IPS-NIHi7 (cell line): ENCODE measurements around the gene VPS13D.
"Not testable (repeated sequence)": the region's sequence is repeated elsewhere in the genome, so short reads cannot be mapped to it uniquely, and the experiment has no call there.

Experiments
- DNase-seq: peaks from one replicate; pipeline ENCODE4 v3.0.0; 2012; ENCODE audit warnings: mixed read lengths; ENCODE audit errors: extremely low spot score

Gene VPS13D

DNA sequence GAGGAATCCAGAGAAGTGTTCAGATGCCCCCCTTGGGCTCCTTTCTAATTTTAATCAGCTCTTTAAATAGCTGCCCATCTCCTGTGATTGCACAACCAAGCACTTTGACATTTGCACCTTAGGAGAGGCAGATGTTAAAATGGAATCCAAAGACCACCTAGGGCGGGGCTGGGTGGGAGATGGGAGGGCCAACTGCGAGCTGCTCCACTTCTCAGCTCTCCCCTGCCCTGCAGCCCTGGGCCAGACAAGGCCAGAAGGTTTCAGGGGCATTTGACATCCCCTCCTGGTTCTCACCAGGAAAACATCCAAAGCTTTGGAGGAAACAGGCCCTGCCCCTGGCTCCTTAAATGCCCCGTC, 281.3 kb downstream of the VPS13D start:
- peak; percentile 46 for DNase-seq

- no peak for DNase-seq
Measured at GRCh38 chr1:12511516-12512468, 282.0 kb downstream of the VPS13D start.

GRCh38 chr1:12513181-12513580, 283.4 kb downstream of the VPS13D start:
- no peak for DNase-seq

DNA sequence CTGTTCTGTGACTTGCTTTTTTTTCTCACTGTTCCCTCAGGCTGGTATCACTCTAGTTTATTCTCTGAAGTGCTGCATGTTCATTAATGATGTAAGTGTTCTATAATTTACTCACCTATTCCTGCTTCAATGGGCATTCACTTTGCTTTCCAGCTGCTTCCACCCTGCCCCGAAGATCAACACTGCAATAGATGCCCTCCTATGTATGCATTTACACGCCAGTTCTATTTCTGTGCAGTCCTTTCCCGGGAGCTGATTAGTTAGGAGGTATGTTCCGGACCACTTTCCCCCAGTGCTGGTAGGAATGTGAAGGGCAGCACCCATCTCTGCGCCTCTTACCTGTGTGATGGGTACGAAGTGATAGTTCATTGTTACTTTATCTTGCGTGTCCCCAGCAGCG, 284.8 kb downstream of the VPS13D start:
- DNase-seq: no peak

DNA sequence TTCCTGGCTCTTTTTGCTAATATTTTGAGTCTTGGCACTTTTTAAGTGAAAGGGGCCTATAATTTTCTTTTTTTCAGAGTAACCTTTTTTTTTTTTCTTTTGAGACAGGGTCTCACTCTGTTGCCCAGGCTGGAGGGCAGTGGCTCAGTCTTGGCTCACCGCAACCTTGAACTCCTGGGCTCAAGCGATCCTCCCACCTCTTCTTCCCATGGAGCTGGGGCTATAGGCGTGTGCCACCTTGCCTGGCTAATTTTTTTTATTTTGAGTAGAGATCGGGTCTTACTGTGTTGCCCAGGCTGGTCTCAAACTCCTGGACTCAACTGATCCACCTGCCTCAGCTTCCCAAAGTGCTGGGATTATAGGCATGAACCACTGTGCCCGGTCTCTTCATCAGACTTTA, 285.4 kb downstream of the VPS13D start:
- DNase-seq: no peak

- no peak for DNase-seq
Measured at GRCh38 chr1:12516741-12517140, 286.9 kb downstream of the VPS13D start.

GRCh38 chr1:12518931-12519692, 289.3 kb downstream of the VPS13D start:
- no peak for DNase-seq

GRCh38 chr1:12519693-12520364, 290.0 kb downstream of the VPS13D start:
- DNase-seq: no peak

GRCh38 chr1:12521096-12521495, 291.3 kb downstream of the VPS13D start:
- no peak for DNase-seq

GRCh38 chr1:12522780-12523179, 292.9 kb downstream of the VPS13D start:
- not testable (repeated sequence) for DNase-seq

- DNase-seq: no peak
Measured at GRCh38 chr1:12524266-12524665, 294.4 kb downstream of the VPS13D start.

DNA sequence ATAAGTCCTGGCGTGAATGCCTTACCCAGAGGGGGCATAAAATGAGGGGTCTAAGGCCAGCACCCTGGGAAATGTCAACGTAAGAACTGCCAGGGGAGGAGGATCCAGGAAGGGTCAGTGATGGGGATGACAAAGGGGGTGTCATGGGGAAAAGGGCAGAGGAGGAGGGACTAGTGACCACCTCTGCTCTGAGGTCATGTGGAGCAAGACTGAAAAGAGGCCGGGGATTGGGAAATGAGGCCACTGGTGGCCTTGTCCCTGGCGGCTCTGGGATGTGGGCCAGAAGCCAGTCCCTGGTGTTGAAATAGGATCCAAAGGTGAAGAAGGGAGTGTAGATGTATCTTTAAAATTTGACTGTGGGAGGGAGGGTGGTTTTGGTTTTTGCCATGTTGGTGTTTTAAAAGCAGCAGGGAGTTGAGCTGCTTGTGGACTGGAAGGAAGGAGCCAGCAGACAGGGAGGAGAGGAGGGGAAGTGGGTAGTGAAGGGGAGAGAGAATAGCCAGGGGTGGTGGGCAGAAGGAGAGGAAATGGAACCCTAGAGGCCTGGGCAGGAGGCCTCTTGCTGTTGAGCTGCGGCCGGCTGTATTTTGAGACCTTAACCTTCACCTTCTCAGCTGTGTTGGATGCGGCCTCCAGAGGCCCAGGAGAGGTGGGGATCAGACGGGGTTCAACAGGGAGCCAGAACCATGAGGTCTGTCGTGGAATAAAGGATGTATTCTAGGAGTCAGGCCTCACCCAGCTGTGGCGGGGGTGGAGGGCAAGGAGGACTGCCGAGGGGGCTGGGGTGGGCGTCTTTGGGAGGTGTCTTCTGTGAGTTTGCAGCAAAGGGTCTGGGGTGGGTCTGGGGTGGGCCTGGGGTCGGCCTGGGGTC, 295.7 kb downstream of the VPS13D start:
- peak; percentile 9 for DNase-seq

GRCh38 chr1:12527564-12527963, 297.7 kb downstream of the VPS13D start:
- no peak for DNase-seq

DNA sequence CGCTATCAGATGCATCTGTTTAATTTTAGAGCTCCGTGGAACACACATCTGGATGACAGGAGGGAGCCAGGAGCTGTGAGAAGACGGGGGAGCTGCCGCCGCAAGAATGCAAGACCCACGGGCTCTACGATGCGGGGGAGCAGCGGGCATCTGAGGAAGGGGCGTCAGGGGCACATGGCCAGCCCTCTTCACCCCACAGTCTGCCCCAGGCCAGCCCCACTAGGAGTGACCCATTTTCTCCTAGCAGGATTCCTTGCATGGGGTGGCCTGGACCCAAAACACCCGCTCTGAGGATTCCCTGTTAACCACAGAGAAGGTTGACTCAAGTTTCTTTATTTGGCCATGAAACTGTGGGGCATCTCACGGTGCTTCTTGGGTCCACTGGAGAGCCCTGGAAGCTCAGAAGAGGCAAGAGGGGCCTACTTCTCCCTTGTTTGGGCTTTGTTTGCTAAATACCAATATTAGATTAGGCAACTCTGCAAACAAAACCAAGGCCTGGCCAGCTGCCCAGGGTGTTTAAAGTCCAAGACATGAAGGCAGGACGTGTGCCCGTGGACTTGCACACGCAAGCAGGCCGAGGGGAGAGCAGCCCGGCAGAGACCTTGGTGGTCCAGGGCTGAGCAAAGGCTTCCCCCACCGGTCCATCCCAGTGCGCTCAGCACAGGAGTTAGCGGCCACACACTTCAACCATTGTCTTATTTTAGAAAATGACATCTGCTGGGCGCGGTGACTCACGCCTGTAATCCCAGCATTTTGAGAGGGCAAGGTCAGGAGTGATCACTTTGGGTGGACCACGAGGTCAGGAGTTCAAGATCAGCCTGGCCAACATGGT, 298.4 kb downstream of the VPS13D start:
- no peak for DNase-seq

- no peak for DNase-seq
Measured at GRCh38 chr1:12529640-12530174, 299.9 kb downstream of the VPS13D start.

GRCh38 chr1:12530462-12531178, 300.8 kb downstream of the VPS13D start:
- no peak for DNase-seq

DNA sequence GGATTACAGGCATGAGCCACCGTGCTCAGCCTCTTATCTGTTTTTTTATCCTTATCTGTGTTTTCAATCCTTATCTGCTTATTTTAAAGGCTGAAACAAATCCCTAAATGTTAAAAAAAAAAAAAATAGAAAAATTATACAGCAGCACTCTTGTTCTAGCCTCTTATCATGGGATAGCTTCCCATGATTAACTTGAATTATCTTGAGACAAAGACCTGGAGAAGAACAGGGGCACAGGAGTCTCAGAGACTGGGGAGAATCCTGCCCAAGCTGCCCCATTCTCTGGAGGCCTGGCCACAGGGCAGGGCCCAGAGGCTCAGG, 301.3 kb downstream of the VPS13D start:
- no peak for DNase-seq

GRCh38 chr1:12532405-12533315, 302.8 kb downstream of the VPS13D start:
- DNase-seq: no peak
